Suprapubic skin (tissue), 4 donors: ENCODE measurements around the gene FRMD7. TPM values are rescaled to one million over a fixed set of nuclear protein-coding genes. Genes with fewer than 3 reads are reported as not detected.

Experiments used
- DNase-seq, 2 donors: peaks; one replicate each; pipeline ENCODE4 v3.0.0-alpha.2; 2019; ENCODE audit warnings: low spot score in 2 of 2
- H3K27ac ChIP-seq: fragments of 200-600 bp; sonication (generic); one replicate; pipeline ENCODE4 v1.5.1; 2019
- H3K27me3 ChIP-seq: fragments of 200-600 bp; sonication (generic); one replicate; pipeline ENCODE4 v1.5.1; 2019
- H3K36me3 ChIP-seq: fragments of 200-600 bp; sonication (generic); one replicate; pipeline ENCODE4 v1.5.1; 2019
- H3K4me1 ChIP-seq: fragments of 200-600 bp; sonication (generic); one replicate; pipeline ENCODE4 v1.5.1; 2019
- H3K4me3 ChIP-seq: fragments of 200-600 bp; sonication (generic); one replicate; pipeline ENCODE4 v1.5.1; 2019; ENCODE audit warnings: mild to moderate bottlenecking
- H3K9me3 ChIP-seq: fragments of 200-600 bp; sonication (generic); one replicate; pipeline ENCODE4 v1.5.1; 2019
- CTCF ChIP-seq, 2 donors: fragments of 200-600 bp in 1 of 2; fragments of 450-650 bp in 1 of 2; sonication (generic) in 1 of 2; IDR thresholded peaks; one replicate each; pipeline ENCODE4 v1.5.1; 2016 to 2019; ENCODE audit warnings: antibody characterized with exemption in 2 of 2, mild to moderate bottlenecking in 1 of 2, moderate library complexity in 1 of 2
- EP300 ChIP-seq: sonication (generic); formaldehyde crosslinking; IDR thresholded peaks from one replicate; pipeline ENCODE4 v1.6.1; 2017; ENCODE audit warnings: antibody characterized with exemption
- POLR2A ChIP-seq, 2 donors: fragments of 450-650 bp; IDR thresholded peaks; one replicate each; pipeline ENCODE4 v1.6.1; 2017; ENCODE audit warnings: antibody characterized with exemption in 2 of 2, mild to moderate bottlenecking in 2 of 2, moderate library complexity in 2 of 2
- POLR2AphosphoS5 ChIP-seq, 3 donors: sonication (generic); formaldehyde crosslinking; IDR thresholded peaks; one replicate each; pipeline ENCODE4 v1.6.1; 2017; ENCODE audit warnings: antibody characterized with exemption in 3 of 3
- WGBS: methylation state at CpG from one replicate; pipeline ENCODE4 v1.1.5; 2018; 5-methylcytosine and 5-hydroxymethylcytosine counted together
- total RNA-seq, 4 donors: library from RNA; depleted of rRNA; stranded (reverse); fragments of >200 nt; gene quantifications; one replicate each; pipeline ENCODE4 v1.1.0, GENCODE V29; 2016

Gene FRMD7
- total RNA-seq, 4 donors from 2014 or later: 0.34 to 0.36 TPM; not detected in 2

DNA sequence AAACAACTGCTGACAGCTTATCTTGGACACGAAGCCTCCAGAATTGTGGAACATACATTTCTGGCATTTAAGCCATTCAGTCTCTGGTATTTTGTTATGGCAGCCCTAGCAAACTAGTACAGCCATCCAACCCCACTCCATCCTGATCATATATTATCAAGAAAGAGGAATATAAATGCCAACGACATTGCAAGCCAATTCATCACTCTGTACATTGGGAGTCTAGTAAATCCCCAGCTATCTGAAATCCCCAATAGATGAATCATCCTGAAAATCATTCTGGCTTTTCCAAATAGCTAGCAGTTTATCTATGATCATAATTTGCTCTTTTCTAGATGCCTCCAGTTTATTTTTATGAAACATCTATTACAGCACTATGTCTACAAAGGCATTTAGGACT, 41.1 kb downstream of the FRMD7 start:
- no peak for DNase-seq
- no peak for TF ChIP-seq EP300
- TF ChIP-seq POLR2AphosphoS5 (IDR thresholded peaks at IDR 0.05): no peak
- TF ChIP-seq POLR2A (IDR thresholded peaks at IDR 0.05): no peak
- no peak for TF ChIP-seq CTCF (IDR thresholded peaks at IDR 0.05)
- no peak overlapping the region for H3K27ac ChIP-seq
- 23% methylated on average over 2 of the region's 2 CpGs for WGBS
- H3K9me3 ChIP-seq: no peaks in the 10 kb centered on the region
- no peaks in the 10 kb centered on the region for H3K4me1 ChIP-seq
- H3K27me3 ChIP-seq: no peaks in the 10 kb centered on the region
- no peaks in the 10 kb centered on the region for H3K36me3 ChIP-seq
- H3K4me3 ChIP-seq: no peak overlapping the region

DNA sequence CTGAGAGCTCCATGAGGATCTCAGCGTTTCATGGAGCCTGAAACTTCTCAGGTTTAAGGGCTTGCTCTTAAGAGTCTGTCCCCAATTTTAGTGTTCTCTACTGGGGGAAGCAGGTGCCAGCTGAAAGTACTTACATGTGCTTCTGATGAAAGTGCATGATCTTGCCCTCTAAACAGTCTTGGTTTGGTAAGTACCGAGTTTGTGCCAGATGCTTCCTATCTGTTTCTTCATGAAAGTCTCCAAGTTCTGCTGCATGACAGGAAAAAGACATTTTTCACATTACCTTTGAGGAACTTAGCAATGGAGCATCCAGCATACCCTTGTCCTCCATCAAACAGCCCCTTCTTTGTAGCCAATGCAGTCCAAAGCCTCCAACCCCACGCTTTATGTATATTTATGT, 42.0 kb downstream of the FRMD7 start:
- H3K36me3 ChIP-seq: no peaks in the 10 kb centered on the region
- no peaks in the 10 kb centered on the region for H3K9me3 ChIP-seq
- no peak for TF ChIP-seq POLR2A (IDR thresholded peaks at IDR 0.05)
- no peak for TF ChIP-seq CTCF (IDR thresholded peaks at IDR 0.05)
- TF ChIP-seq EP300: no peak
- no peak for TF ChIP-seq POLR2AphosphoS5 (IDR thresholded peaks at IDR 0.05)
- no peaks in the 10 kb centered on the region for H3K4me1 ChIP-seq
- H3K4me3 ChIP-seq: no peak overlapping the region
- no peaks in the 10 kb centered on the region for H3K27me3 ChIP-seq
- 31% methylated on average over 3 of the region's 3 CpGs for WGBS
- no peak for DNase-seq
- no peak overlapping the region for H3K27ac ChIP-seq

- Histone ChIP-seq H3K4me3 (no peak overlapping the region), H3K27me3 (no peaks in the 10 kb centered on the region), H3K27ac (no peak overlapping the region), H3K9me3 (no peaks in the 10 kb centered on the region), H3K4me1 (no peaks in the 10 kb centered on the region), H3K36me3 (no peaks in the 10 kb centered on the region)
- 74% methylated on average over 3 of the region's 3 CpGs for WGBS
- TF ChIP-seq CTCF (IDR thresholded peaks at IDR 0.05) (no peak), POLR2AphosphoS5 (IDR thresholded peaks at IDR 0.05) (no peak), EP300 (no peak), POLR2A (IDR thresholded peaks at IDR 0.05) (no peak)
- no peak for DNase-seq
These were observed 49.9 kb downstream of the FRMD7 start for GRCh38 chrX:132077912-132078311.

- no peaks in the 10 kb centered on the region for H3K4me1 ChIP-seq
- no peaks in the 10 kb centered on the region for H3K9me3 ChIP-seq
- H3K4me3 ChIP-seq: no peak overlapping the region
- 81% methylated on average over 1 of the region's 1 CpG for WGBS
- H3K27ac ChIP-seq: no peak overlapping the region
- no peak for DNase-seq
- no peaks in the 10 kb centered on the region for H3K27me3 ChIP-seq
- TF ChIP-seq CTCF (IDR thresholded peaks at IDR 0.05) (no peak), POLR2A (IDR thresholded peaks at IDR 0.05) (no peak), EP300 (no peak), POLR2AphosphoS5 (IDR thresholded peaks at IDR 0.05) (no peak)
- no peaks in the 10 kb centered on the region for H3K36me3 ChIP-seq
These were observed 50.4 kb downstream of the FRMD7 start for GRCh38 chrX:132077414-132077813.

DNA sequence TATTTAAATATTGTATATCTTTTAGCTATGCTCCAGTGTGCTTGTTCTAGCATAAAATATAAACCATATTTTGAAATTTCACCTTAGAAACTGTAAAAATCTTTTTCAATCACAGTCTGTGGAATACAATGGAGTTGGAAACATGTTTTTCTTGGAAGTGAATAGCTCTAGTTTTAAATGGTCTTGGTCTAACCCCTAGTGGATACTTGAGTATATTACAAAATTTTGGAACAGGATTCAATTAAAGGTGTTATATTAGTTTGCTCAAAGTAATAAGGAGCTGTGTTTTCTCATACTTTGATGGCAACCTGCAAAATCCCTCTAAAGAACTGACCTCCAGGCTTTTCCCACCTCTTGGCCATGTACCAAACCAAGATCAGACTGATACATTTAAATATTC, 56.6 kb downstream of the FRMD7 start:
- Histone ChIP-seq H3K27ac (no peak overlapping the region), H3K36me3 (no peaks in the 10 kb centered on the region), H3K4me1 (no peaks in the 10 kb centered on the region), H3K27me3 (no peaks in the 10 kb centered on the region), H3K4me3 (no peak overlapping the region), H3K9me3 (no peaks in the 10 kb centered on the region)
- TF ChIP-seq POLR2A (IDR thresholded peaks at IDR 0.05) (no peak), POLR2AphosphoS5 (IDR thresholded peaks at IDR 0.05) (no peak), CTCF (IDR thresholded peaks at IDR 0.05) (no peak), EP300 (no peak)
- no peak for DNase-seq
